ENCODE measurements around the gene PAGR1. TPM values are rescaled to one million over a fixed set of nuclear protein-coding genes. Genes with fewer than 3 reads are reported as not detected.

The PAGR1 gene
- total and polyA plus RNA-seq, 4 donors, result 7.3 to 18.7 (median 14.0) TPM

DNA sequence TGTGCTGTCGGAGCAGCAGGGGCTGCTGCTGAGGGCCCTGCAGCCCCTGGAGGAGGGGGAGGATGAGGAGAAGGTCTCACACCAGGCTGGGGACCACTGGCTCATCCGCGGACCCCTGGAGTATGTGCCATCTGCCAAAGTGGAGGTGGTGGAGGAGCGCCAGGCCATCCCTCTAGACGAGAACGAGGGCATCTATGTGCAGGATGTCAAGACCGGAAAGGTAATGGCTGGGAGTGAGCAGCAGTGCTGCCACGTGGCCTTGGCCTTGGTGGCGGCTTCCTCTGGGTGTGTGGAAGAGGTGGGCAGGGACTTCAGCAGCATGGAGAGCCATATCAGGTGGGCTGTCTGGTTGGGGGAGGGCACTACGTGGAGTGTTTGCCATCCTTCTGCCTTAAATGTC lies 24.3 kb downstream of the PAGR1 start (continued):
- TF ChIP-seq, protein P1, sequence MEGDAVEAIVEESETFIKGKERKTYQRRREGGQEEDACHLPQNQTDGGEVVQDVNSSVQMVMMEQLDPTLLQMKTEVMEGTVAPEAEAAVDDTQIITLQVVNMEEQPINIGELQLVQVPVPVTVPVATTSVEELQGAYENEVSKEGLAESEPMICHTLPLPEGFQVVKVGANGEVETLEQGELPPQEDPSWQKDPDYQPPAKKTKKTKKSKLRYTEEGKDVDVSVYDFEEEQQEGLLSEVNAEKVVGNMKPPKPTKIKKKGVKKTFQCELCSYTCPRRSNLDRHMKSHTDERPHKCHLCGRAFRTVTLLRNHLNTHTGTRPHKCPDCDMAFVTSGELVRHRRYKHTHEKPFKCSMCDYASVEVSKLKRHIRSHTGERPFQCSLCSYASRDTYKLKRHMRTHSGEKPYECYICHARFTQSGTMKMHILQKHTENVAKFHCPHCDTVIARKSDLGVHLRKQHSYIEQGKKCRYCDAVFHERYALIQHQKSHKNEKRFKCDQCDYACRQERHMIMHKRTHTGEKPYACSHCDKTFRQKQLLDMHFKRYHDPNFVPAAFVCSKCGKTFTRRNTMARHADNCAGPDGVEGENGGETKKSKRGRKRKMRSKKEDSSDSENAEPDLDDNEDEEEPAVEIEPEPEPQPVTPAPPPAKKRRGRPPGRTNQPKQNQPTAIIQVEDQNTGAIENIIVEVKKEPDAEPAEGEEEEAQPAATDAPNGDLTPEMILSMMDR (IDR thresholded peaks at IDR 0.05; ENCODE audit: low read depth, low read length, missing input control), result no peak
- TF ChIP-seq HNF4G (IDR thresholded peaks at IDR 0.05) (no peak), YY1 (IDR thresholded peaks at IDR 0.05) (no peak)

DNA sequence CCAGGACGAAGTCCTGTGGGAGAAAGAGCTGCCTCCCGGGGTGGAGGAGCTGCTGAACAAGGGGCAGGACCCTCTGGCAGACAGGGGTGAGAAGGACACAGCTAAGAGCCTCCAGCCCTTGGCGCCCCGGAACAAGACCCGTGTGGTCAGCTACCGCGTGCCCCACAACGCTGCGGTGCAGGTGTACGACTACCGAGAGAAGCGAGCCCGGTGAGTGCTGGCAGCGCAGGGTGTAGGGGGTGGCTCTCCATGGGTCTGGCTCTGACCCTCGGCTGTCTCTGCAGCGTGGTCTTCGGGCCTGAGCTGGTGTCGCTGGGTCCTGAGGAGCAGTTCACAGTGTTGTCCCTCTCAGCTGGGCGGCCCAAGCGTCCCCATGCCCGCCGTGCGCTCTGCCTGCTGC lies 25.7 kb downstream of the PAGR1 start:
- no peaks in the 10 kb centered on the region for H3K9me3 ChIP-seq (ENCODE audit: control insufficient read depth in 4 of 4, low read length in 3 of 4)
- TF ChIP-seq, protein P2, sequence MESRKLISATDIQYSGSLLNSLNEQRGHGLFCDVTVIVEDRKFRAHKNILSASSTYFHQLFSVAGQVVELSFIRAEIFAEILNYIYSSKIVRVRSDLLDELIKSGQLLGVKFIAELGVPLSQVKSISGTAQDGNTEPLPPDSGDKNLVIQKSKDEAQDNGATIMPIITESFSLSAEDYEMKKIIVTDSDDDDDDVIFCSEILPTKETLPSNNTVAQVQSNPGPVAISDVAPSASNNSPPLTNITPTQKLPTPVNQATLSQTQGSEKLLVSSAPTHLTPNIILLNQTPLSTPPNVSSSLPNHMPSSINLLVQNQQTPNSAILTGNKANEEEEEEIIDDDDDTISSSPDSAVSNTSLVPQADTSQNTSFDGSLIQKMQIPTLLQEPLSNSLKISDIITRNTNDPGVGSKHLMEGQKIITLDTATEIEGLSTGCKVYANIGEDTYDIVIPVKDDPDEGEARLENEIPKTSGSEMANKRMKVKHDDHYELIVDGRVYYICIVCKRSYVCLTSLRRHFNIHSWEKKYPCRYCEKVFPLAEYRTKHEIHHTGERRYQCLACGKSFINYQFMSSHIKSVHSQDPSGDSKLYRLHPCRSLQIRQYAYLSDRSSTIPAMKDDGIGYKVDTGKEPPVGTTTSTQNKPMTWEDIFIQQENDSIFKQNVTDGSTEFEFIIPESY (IDR thresholded peaks at IDR 0.05), result no peak
- no peak for TF ChIP-seq YY1 (IDR thresholded peaks at IDR 0.05)
- TF ChIP-seq FOXA1 (IDR thresholded peaks at IDR 0.05), result no peak
- no peak for TF ChIP-seq SP1 (IDR thresholded peaks at IDR 0.05)
- TF ChIP-seq, protein P3, sequence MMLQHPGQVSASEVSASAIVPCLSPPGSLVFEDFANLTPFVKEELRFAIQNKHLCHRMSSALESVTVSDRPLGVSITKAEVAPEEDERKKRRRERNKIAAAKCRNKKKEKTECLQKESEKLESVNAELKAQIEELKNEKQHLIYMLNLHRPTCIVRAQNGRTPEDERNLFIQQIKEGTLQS (IDR thresholded peaks at IDR 0.05), result no peak
- no peak for TF ChIP-seq HNF4A (conservative IDR thresholded peaks at IDR 0.05)
- TF ChIP-seq RAD21 (IDR thresholded peaks at IDR 0.05), result no peak
- no peak for TF ChIP-seq RXRA (IDR thresholded peaks at IDR 0.05)
- peaks cover 18 to 70% (median 23%) of the 10 kb centered on the region in 4 donors for H3K36me3 ChIP-seq (ENCODE audit: control insufficient read depth in 4 of 4, insufficient read depth in 3 of 4, low read depth in 1 of 4, low read length in 3 of 4)
- DNase-seq (ENCODE audit: low spot score), result no peak
- no peaks in the 10 kb centered on the region for H3K27me3 ChIP-seq (ENCODE audit: control insufficient read depth in 4 of 4, insufficient read depth in 4 of 4, low read length in 3 of 4)
- H3K4me3 ChIP-seq (ENCODE audit: low read depth in 1 of 3, low read length in 3 of 3), result no peak overlapping the region
- H3K9ac ChIP-seq (ENCODE audit: low read depth in 1 of 2, low read length in 2 of 2), result no peak overlapping the region
- no peak overlapping the region for H3K27ac ChIP-seq (ENCODE audit: low read depth in 1 of 2, low read length in 2 of 2)
- no peaks in the 10 kb centered on the region for H3K4me1 ChIP-seq (ENCODE audit: control insufficient read depth in 4 of 4, insufficient read depth in 4 of 4, low read length in 3 of 4)
- 95% methylated on average over 23 of the region's 23 CpGs for WGBS

DNA sequence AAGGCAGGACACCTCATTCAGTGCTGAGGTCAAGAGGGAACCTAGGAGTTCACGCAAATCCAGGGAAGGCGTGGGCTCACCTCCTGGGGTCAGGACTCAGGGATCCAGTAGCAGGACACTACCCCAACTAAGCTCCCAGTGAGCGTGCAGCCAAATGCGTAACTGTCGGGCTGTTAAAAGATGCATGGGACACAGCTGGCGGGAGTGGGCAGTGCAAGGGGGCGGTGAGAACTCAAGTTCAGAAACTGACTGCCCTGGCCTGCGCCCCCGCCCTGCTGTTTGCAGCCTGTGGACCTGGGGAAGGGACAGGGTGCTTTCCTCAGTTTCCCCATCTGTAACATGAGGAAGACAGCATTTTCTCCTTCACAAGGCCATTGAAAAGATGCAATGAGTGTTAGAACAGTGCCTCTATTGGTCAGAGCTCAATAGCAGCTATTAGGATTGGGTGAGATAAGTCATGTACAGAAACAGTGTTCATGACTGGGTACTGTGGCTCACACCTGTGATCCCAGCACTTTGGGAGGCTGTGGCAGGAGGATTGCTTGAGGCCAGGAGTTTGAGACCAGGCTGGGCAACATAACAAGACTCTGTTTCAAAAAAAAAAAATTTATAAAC lies 26.9 kb downstream of the PAGR1 start:
- no peak overlapping the region for H3K27ac ChIP-seq (ENCODE audit: low read depth in 1 of 2, low read length in 2 of 2)
- peaks cover 21 to 71% (median 30%) of the 10 kb centered on the region in 4 donors for H3K36me3 ChIP-seq (ENCODE audit: control insufficient read depth in 4 of 4, insufficient read depth in 3 of 4, low read depth in 1 of 4, low read length in 3 of 4)
- H3K27me3 ChIP-seq (ENCODE audit: control insufficient read depth in 4 of 4, insufficient read depth in 4 of 4, low read length in 3 of 4), result no peaks in the 10 kb centered on the region
- no peak overlapping the region for H3K4me3 ChIP-seq (ENCODE audit: low read depth in 1 of 3, low read length in 3 of 3)
- no peak overlapping the region for H3K9ac ChIP-seq (ENCODE audit: low read depth in 1 of 2, low read length in 2 of 2)
- no peaks in the 10 kb centered on the region for H3K4me1 ChIP-seq (ENCODE audit: control insufficient read depth in 4 of 4, insufficient read depth in 4 of 4, low read length in 3 of 4)
- DNase-seq (ENCODE audit: low spot score), result no peak
- WGBS, result 97% methylated on average over 9 of the region's 9 CpGs
- TF ChIP-seq, protein P3 (IDR thresholded peaks at IDR 0.05), result no peak
- TF ChIP-seq FOXA1 (IDR thresholded peaks at IDR 0.05), result no peak
- TF ChIP-seq, protein P2 (IDR thresholded peaks at IDR 0.05), result no peak
- TF ChIP-seq TAF1 (conservative IDR thresholded peaks at IDR 0.05), result no peak
- no peak for TF ChIP-seq JUND (IDR thresholded peaks at IDR 0.05)
- no peak for TF ChIP-seq RXRA (IDR thresholded peaks at IDR 0.05)
- TF ChIP-seq YY1 (IDR thresholded peaks at IDR 0.05), result no peak
- TF ChIP-seq RAD21 (IDR thresholded peaks at IDR 0.05), result no peak
- no peak for TF ChIP-seq SP1 (IDR thresholded peaks at IDR 0.05)
- no peak for TF ChIP-seq GABPA (IDR thresholded peaks at IDR 0.05 in 1 of 2, conservative IDR thresholded peaks at IDR 0.05 in 1 of 2)
- TF ChIP-seq, protein P1 (IDR thresholded peaks at IDR 0.05; ENCODE audit: low read depth, low read length, missing input control), result no peak
- TF ChIP-seq NR2F2 (IDR thresholded peaks at IDR 0.05), result no peak
- TF ChIP-seq, protein P4, sequence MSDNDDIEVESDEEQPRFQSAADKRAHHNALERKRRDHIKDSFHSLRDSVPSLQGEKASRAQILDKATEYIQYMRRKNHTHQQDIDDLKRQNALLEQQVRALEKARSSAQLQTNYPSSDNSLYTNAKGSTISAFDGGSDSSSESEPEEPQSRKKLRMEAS (IDR thresholded peaks at IDR 0.05), result no peak
- TF ChIP-seq FOXA2 (IDR thresholded peaks at IDR 0.05), result no peak
- no peaks in the 10 kb centered on the region for H3K9me3 ChIP-seq (ENCODE audit: control insufficient read depth in 4 of 4, low read length in 3 of 4)

Data from liver (tissue), 9 donors.